ENCODE results near the gene NINJ1.

NINJ1 gene

DNA sequence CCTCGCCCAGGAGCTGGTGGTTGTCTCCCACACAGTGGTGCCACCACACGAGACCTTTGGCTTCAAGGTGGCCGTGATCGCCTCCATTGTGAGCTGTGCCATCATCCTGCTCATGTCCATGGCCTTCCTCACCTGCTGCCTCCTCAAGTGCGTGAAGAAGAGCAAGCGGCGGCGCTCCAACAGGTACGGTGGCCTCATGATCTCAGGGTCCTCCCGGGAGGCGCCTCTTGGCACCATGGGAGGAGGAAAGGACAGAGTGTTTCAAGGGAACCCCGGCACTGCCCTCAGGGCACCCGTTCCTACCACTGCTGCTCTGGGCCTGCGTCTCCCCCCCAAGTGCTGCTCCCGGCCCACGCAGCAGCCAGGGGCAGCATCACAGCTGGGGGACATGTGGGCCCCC is 56.2 kb downstream of the NINJ1 start:
- no peak overlapping the region for H3K4me3 ChIP-seq (ENCODE audit: low read depth, low read length)
- no peak for DNase-seq (ENCODE audit: low read depth)

DNA sequence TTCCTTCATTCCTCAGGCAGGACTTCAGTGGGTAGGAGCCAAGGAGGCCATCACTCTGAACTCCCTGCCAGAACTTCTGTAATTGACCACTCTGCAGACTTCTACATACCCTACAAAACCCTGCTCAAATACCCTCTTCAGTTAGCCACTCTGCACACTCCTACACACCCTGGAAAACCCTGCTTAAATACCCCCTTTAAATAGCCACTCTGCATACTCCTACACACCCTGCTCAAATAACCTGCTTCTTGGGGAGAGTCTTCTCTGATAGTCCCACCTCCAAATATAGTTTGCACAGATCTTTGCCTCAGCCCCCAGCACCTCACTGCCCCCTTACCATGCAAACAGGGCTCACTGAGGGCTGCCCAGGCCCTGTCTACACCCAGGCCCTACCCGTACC is 56.7 kb downstream of the NINJ1 start:
- no peak overlapping the region for H3K4me3 ChIP-seq (ENCODE audit: low read depth, low read length)
- no peak for DNase-seq (ENCODE audit: low read depth)

DNA sequence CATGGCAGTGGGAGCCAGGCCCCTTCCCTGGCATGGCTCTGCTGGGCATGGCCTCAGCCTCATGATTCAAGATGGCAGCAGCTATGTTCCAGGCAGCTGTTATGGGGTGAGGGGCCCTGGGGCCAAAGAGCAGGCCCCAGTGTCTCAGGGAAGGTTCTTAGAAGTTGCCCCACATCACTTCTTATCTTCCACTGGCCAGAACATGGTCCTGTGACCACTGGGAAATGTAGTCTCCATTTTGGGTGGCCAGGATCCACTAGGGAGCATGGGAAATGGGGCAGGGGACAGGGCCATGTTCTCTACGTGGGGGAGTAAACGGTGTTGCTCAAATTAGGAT is 57.3 kb downstream of the NINJ1 start:
- DNase-seq (ENCODE audit: low read depth) = no peak
- no peak overlapping the region for H3K4me3 ChIP-seq (ENCODE audit: low read depth, low read length)

DNA sequence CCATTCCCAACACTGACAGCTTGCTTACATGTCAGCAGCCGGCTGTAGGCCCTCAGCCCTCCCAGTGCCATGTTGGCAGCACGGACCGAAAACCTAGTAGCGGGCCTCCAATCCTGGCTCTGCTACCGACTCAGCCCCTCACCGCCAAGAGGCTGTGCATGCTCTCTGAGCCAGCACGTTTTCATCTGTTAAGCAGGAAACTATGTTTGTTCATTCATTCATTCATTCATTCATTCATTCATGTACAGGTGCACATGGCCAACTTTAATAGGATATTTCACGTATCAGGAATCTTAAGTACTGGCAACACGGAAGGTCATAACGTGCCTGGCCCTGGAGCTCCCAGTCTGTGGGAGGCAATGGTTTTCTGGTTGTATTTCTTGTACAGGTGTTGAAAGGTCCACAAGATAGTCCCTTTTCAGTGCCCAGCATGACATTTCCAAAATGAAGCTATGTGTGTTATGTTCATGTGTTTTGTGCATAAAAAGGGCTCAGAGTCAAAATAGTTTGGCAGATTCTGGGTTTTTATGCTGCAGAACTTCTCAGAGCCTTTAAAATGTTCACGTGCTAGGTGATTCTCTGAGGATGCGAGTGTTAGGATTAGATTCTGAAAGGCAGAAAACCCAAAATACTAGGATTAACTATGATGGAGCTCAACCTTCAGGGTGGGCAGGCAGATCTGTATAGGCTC is 57.8 kb downstream of the NINJ1 start:
- no peak for DNase-seq (ENCODE audit: low read depth)
- no peak overlapping the region for H3K4me3 ChIP-seq (ENCODE audit: low read depth, low read length)

DNA sequence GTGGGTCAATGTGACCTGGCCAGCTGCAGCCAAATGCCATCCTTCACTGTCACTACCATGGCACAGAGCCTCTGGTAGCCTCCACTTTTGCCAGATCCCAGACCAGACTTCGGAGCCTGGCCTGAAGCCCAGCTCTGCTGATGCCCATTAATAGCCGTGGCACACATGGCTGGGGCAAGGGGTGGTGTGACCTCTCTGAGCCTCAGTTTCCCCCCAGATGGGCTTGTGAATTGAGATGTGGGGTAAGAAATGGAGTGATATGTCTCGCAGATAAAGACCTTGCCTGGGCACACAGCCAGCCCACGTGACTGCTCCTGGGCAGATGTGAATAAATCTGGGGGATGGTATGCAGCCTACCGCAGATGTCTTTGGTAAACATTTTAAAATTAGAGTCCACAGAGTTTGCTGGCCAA is 61.7 kb downstream of the NINJ1 start:
- DNase-seq (ENCODE audit: low read depth) = no peak

More for the DNA sequence above, 61.7 kb downstream of the NINJ1 start:
- H3K4me3 ChIP-seq (ENCODE audit: low read depth, low read length) = no peak overlapping the region
